Middle frontal gyrus (tissue), 1 donor: ENCODE measurements around the gene FNDC8.
A peak's percentile ranks its signal among the peaks of the same experiment; 100 is the strongest.
"Not testable (repeated sequence)": the region's sequence is repeated elsewhere in the genome, so short reads cannot be mapped to it uniquely, and the experiment has no call there.

ENCODE experiments used
- DNase-seq: peaks from one replicate; pipeline ENCODE4 v3.0.0-alpha.2; 2015; ENCODE audit warnings: low spot score; ENCODE audit errors: extremely low spot score

FNDC8 gene

GRCh38 chr17:35094902-35095301 lies 26.5 kb upstream of the FNDC8 start:
- no peak for DNase-seq

GRCh38 chr17:35095741-35096140 lies 25.7 kb upstream of the FNDC8 start:
- no peak for DNase-seq

- no peak for DNase-seq
Observed at GRCh38 chr17:35097776-35098175, 23.6 kb upstream of the FNDC8 start.

GRCh38 chr17:35099908-35100307 lies 21.5 kb upstream of the FNDC8 start:
- DNase-seq: no peak

- no peak for DNase-seq
Observed at GRCh38 chr17:35101036-35101435, 20.4 kb upstream of the FNDC8 start.

- DNase-seq: no peak
Observed at GRCh38 chr17:35101725-35102124, 19.7 kb upstream of the FNDC8 start.

- no peak for DNase-seq
Observed at GRCh38 chr17:35103271-35103670, 18.1 kb upstream of the FNDC8 start.

GRCh38 chr17:35104844-35105450 lies 16.5 kb upstream of the FNDC8 start:
- DNase-seq: no peak

GRCh38 chr17:35110791-35111190 lies 10.6 kb upstream of the FNDC8 start:
- not testable (repeated sequence) for DNase-seq

- no peak for DNase-seq
Observed at GRCh38 chr17:35116845-35117244, 4.6 kb upstream of the FNDC8 start.

GRCh38 chr17:35117984-35118383 lies 3.4 kb upstream of the FNDC8 start:
- no peak for DNase-seq

GRCh38 chr17:35119370-35120165 lies 1.8 kb upstream of the FNDC8 start, which contains the start of gene RAD51D:
Gene RAD51D, minus strand, starts transcription at chr17:35119860. Its CDS starts 247 bp downstream, at chr17:35119613.
- DNase-seq: peak; percentile 59

GRCh38 chr17:35127751-35128514 lies 6.5 kb downstream of the FNDC8 start:
- DNase-seq: no peak

GRCh38 chr17:35129154-35129972 lies 7.9 kb downstream of the FNDC8 start:
- no peak for DNase-seq

- no peak for DNase-seq
Observed at GRCh38 chr17:35129973-35130351, 8.5 kb downstream of the FNDC8 start.

- DNase-seq: no peak
Observed at GRCh38 chr17:35130392-35130791, 9.0 kb downstream of the FNDC8 start.

GRCh38 chr17:35132099-35132498 lies 10.7 kb downstream of the FNDC8 start:
- no peak for DNase-seq

- no peak for DNase-seq
Observed at GRCh38 chr17:35132816-35133550, 11.6 kb downstream of the FNDC8 start.

GRCh38 chr17:35135322-35135721 lies 13.9 kb downstream of the FNDC8 start:
- no peak for DNase-seq

GRCh38 chr17:35138218-35138617 lies 16.8 kb downstream of the FNDC8 start:
- DNase-seq: no peak
